Glutamatergic neuron (in vitro differentiated cells): ENCODE measurements around the gene C2orf80. TPM values are rescaled to one million over a fixed set of nuclear protein-coding genes. Genes with fewer than 3 reads are reported as not detected.

Experiments used
- DNase-seq: peaks from one replicate; pipeline ENCODE4 v3.0.0; 2022
- H3K27ac Mint-ChIP-seq: one replicate; pipeline ENCODE4 v1.8.0; 2020; ENCODE audit warnings: mild to moderate bottlenecking, mixed read lengths, inconsistent platforms; ENCODE audit not compliant: unreplicated experiment
- H3K27me3 Mint-ChIP-seq: one replicate; pipeline ENCODE4 v1.8.0; 2020; ENCODE audit warnings: mild to moderate bottlenecking, moderate library complexity, mixed read lengths, inconsistent platforms; ENCODE audit not compliant: unreplicated experiment
- H3K36me3 Mint-ChIP-seq: one replicate; pipeline ENCODE4 v1.8.0; 2020; ENCODE audit warnings: mild to moderate bottlenecking, mixed read lengths, inconsistent platforms; ENCODE audit not compliant: unreplicated experiment
- H3K4me1 Mint-ChIP-seq: one replicate; pipeline ENCODE4 v1.8.0; 2020; ENCODE audit warnings: mild to moderate bottlenecking, low read depth, mixed read lengths, inconsistent platforms; ENCODE audit not compliant: unreplicated experiment
- H3K4me3 Mint-ChIP-seq: one replicate; pipeline ENCODE4 v1.8.0; 2020; ENCODE audit warnings: mild to moderate bottlenecking, mixed read lengths, inconsistent platforms; ENCODE audit not compliant: unreplicated experiment
- H3K9me3 Mint-ChIP-seq: one replicate; pipeline ENCODE4 v1.8.0; 2020; ENCODE audit warnings: mild to moderate bottlenecking, moderate library complexity, mixed read lengths, inconsistent platforms; ENCODE audit not compliant: unreplicated experiment
- CTCF ChIP-seq: fragments of 200-600 bp; sonication (generic); IDR thresholded peaks from one replicate; pipeline ENCODE4 v1.5.0; 2021; ENCODE audit not compliant: partially characterized antibody, unreplicated experiment
- long read RNA-seq: library from polyadenylated mRNA; unstranded; transcript quantifications from one replicate; pipeline ENCODE4 v2.0.0, GENCODE V29; 2020; ENCODE audit not compliant: unreplicated experiment
- total RNA-seq: library from RNA; stranded (reverse); fragmentation: NEBNext Ultra II Directional; extraction: Animal tissue kit (Norgen Biotek cat#: 25700); gene quantifications from one replicate; pipeline ENCODE4 v1.2.1, GENCODE V29; 2021; ENCODE audit not compliant: unreplicated experiment

Gene C2orf80
- total RNA-seq = not detected
- long read RNA-seq = 0 reads

GRCh38 chr2:208189810-208190503 is at the start of gene C2orf80:
Gene C2orf80, minus strand, starts transcription at chr2:208190030. Its CDS starts 3,044 bp downstream, at chr2:208186986.
- H3K4me1 Mint-ChIP-seq = peaks cover 16% of the 10 kb centered on the region
- H3K27ac Mint-ChIP-seq = peak within 1 kb of the TSS; percentile 38
- DNase-seq = peak; percentile 24
- H3K4me3 Mint-ChIP-seq = no peak within 1 kb of the TSS
- TF ChIP-seq CTCF = no peak
- no peaks in the 10 kb centered on the region for H3K27me3 Mint-ChIP-seq
- peaks cover 4% of the 10 kb centered on the region for H3K9me3 Mint-ChIP-seq
- H3K36me3 Mint-ChIP-seq = no peaks in the 10 kb centered on the region

GRCh38 chr2:208235860-208236259 is 46.0 kb upstream of the C2orf80 start:
- peaks cover 8% of the 10 kb centered on the region for H3K36me3 Mint-ChIP-seq
- no peak overlapping the region for H3K4me3 Mint-ChIP-seq
- H3K9me3 Mint-ChIP-seq = peaks cover 4% of the 10 kb centered on the region
- TF ChIP-seq CTCF = no peak
- peaks cover 4% of the 10 kb centered on the region for H3K27me3 Mint-ChIP-seq
- no peaks in the 10 kb centered on the region for H3K4me1 Mint-ChIP-seq
- DNase-seq = no peak
- no peak overlapping the region for H3K27ac Mint-ChIP-seq

DNA sequence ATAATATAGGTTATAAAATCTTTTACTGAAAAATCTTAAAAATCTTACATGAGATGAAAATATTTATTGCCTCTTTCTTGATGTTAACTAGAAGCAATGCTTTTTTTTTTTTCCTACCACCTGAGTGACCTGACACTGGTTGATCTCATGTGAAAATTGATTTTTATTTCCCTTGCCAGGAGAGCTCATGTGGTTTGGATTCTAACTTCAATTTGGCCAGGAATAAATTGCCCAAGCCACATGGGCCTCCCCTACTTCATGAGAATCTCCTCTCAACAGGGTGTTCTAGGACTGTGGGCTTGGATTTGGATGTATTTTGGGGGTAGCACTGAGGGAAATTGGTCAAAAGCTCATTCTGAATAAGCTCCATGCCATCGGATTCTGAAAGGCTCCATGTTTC is 45.0 kb upstream of the C2orf80 start:
- Mint-ChIP-seq H3K4me1 (no peaks in the 10 kb centered on the region), H3K27ac (no peak overlapping the region), H3K27me3 (peaks cover 3% of the 10 kb centered on the region), H3K9me3 (peaks cover 3% of the 10 kb centered on the region), H3K36me3 (peaks cover 7% of the 10 kb centered on the region), H3K4me3 (no peak overlapping the region)
- TF ChIP-seq CTCF = no peak
- DNase-seq = no peak

GRCh38 chr2:208228476-208228875 is 38.6 kb upstream of the C2orf80 start:
- no peak for DNase-seq
- H3K27me3 Mint-ChIP-seq = no peaks in the 10 kb centered on the region
- no peak for TF ChIP-seq CTCF

GRCh38 chr2:208227581-208228232 is 37.9 kb upstream of the C2orf80 start:
- no peak overlapping the region for H3K27ac Mint-ChIP-seq
- no peak for DNase-seq
- peaks cover 2% of the 10 kb centered on the region for H3K9me3 Mint-ChIP-seq
- H3K4me3 Mint-ChIP-seq = no peak overlapping the region
- no peak for TF ChIP-seq CTCF
- H3K36me3 Mint-ChIP-seq = peaks cover 5% of the 10 kb centered on the region
- H3K27me3 Mint-ChIP-seq = no peaks in the 10 kb centered on the region
- H3K4me1 Mint-ChIP-seq = no peaks in the 10 kb centered on the region

More at GRCh38 chr2:208228476-208228875, 38.6 kb upstream of the C2orf80 start:
- Mint-ChIP-seq H3K36me3 (peaks cover 5% of the 10 kb centered on the region), H3K9me3 (peaks cover 2% of the 10 kb centered on the region), H3K4me3 (no peak overlapping the region), H3K27ac (no peak overlapping the region), H3K4me1 (no peaks in the 10 kb centered on the region)
